ENCODE measurements around the gene BCL11B.
"Not testable (repeated sequence)": the region's sequence is repeated elsewhere in the genome, so short reads cannot be mapped to it uniquely, and the experiment has no call there.

Gene BCL11B

DNA sequence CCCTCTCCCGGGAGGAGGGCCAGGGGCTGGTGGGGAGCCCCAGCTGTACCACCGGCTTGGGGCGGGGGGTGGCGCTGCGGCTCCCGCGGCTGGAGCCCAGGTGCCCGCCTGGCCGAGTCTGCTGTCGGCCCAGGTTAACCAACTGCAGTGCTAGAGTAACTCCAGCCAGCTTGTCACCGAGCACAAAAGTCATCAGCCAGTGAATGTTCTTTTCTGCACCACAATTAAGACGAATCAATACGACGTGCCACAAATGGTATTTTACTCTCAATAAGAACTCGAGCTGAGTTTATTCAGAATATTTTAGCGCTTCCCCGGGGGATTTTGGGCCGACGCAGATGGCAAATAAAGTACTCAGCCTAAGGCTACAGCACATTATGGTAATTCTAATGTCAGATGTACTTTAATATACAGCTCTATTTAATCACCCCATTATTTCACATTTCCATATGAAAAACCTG lies 83.2 kb downstream of the BCL11B start:
- H3K36me3 ChIP-seq (ENCODE audit: insufficient read depth, low read length): no peaks in the 10 kb centered on the region
- H3K27me3 ChIP-seq (ENCODE audit: insufficient read depth, low read length): 0 out of 2 replicates have a peak, but pooled peaks cover 3% of the 10 kb centered on the region
- no peaks in the 10 kb centered on the region for H3F3A ChIP-seq (ENCODE audit: insufficient read depth, low read length)
- no peak for TF ChIP-seq EZH2 (IDR thresholded peaks at IDR 0.05; ENCODE audit: borderline replicate concordance, low read length)
- TF ChIP-seq, protein P1, sequence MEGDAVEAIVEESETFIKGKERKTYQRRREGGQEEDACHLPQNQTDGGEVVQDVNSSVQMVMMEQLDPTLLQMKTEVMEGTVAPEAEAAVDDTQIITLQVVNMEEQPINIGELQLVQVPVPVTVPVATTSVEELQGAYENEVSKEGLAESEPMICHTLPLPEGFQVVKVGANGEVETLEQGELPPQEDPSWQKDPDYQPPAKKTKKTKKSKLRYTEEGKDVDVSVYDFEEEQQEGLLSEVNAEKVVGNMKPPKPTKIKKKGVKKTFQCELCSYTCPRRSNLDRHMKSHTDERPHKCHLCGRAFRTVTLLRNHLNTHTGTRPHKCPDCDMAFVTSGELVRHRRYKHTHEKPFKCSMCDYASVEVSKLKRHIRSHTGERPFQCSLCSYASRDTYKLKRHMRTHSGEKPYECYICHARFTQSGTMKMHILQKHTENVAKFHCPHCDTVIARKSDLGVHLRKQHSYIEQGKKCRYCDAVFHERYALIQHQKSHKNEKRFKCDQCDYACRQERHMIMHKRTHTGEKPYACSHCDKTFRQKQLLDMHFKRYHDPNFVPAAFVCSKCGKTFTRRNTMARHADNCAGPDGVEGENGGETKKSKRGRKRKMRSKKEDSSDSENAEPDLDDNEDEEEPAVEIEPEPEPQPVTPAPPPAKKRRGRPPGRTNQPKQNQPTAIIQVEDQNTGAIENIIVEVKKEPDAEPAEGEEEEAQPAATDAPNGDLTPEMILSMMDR (IDR thresholded peaks at IDR 0.05; ENCODE audit: low read length): no peak
- no peak overlapping the region for H2AFZ ChIP-seq (ENCODE audit: low read length)
- H3K79me2 ChIP-seq (ENCODE audit: insufficient read depth, low read length): no peaks in the 10 kb centered on the region
- H3K27ac ChIP-seq (ENCODE audit: low read depth, low read length, poor library complexity, severe bottlenecking): no peak overlapping the region
- H3K4me3 ChIP-seq (ENCODE audit: low read depth, low read length, poor library complexity, severe bottlenecking): no peak overlapping the region
- H3K4me1 ChIP-seq (ENCODE audit: insufficient read depth, low read length, severe bottlenecking): no peaks in the 10 kb centered on the region
- H3K9me3 ChIP-seq (ENCODE audit: low read length): no peaks in the 10 kb centered on the region
- no peaks in the 10 kb centered on the region for H4K20me1 ChIP-seq (ENCODE audit: insufficient read depth, low read length)
- H3K9me2 ChIP-seq (ENCODE audit: low read depth, low read length): no peaks in the 10 kb centered on the region
- H3K9ac ChIP-seq (ENCODE audit: low read length): no peak overlapping the region
- no peak overlapping the region for H3K4me2 ChIP-seq (ENCODE audit: low read length)

DNA sequence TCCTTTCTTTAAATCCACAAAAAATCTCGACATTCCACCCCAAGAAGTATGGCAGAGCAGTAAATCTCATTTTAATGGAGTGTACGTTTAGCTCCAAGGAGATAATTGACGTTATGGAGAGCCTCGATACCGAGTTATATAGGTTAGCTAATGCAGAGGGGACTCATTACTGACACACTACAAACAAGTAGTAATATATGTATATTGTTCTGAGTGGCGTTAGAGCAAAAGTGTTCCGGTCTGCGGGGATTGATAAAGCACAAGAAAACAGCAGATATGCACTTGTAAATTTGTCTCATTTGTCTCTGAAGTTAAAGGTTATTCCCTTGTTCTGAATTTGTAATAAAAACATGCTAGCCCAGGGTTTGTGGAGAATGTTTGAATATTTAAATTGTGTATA lies 84.1 kb downstream of the BCL11B start:
- Histone ChIP-seq H3K4me1 (ENCODE audit: insufficient read depth, low read length, severe bottlenecking) (no peaks in the 10 kb centered on the region), H3K27ac (ENCODE audit: low read depth, low read length, poor library complexity, severe bottlenecking) (no peak overlapping the region), H3K9me3 (ENCODE audit: low read length) (no peaks in the 10 kb centered on the region), H2AFZ (ENCODE audit: low read length) (no peak overlapping the region), H3K79me2 (ENCODE audit: insufficient read depth, low read length) (no peaks in the 10 kb centered on the region), H4K20me1 (ENCODE audit: insufficient read depth, low read length) (no peaks in the 10 kb centered on the region), H3K4me3 (ENCODE audit: low read depth, low read length, poor library complexity, severe bottlenecking) (no peak overlapping the region), H3K9me2 (ENCODE audit: low read depth, low read length) (no peaks in the 10 kb centered on the region), H3K9ac (ENCODE audit: low read length) (no peak overlapping the region), H3K27me3 (ENCODE audit: insufficient read depth, low read length) (0 out of 2 replicates have a peak, but pooled peaks cover 3% of the 10 kb centered on the region), H3F3A (ENCODE audit: insufficient read depth, low read length) (no peaks in the 10 kb centered on the region), H3K36me3 (ENCODE audit: insufficient read depth, low read length) (no peaks in the 10 kb centered on the region), H3K4me2 (ENCODE audit: low read length) (no peak overlapping the region)
- TF ChIP-seq, protein P1 (IDR thresholded peaks at IDR 0.05; ENCODE audit: low read length): no peak
- TF ChIP-seq EZH2 (IDR thresholded peaks at IDR 0.05; ENCODE audit: borderline replicate concordance, low read length): no peak

DNA sequence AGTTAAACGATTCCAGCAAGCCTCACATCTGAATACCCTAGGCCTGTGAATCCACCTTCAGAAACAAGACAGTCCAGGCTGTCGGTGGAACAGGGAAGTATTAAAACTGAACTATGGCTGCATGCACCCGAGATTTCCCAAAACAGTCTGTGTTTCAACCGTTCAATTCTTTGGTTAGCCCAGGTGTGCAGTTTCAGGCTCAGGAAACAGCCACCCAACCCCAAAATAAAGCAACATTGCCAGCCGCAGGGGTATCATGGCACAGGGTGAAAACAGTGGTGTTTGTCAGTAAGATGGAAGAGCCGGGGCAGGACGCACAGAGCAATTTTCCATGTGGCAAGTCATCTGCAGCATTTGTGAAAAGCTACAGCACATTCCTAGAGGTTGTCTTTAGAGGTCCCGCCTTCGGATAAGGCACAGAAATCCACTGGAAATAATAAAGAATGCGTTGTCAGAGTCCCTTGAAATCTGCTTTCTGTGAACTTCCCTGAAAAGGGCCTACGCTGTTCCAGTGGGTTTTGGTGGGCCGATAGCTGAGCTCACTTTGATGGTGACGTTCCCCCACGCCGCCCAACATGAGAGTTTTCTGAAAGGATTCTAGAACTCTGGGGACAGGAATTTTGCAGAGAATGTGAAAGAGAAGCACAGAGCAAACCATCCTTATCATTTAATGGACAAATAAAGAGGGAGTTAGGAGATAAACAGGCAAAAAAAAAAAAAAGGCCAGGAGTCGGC lies 84.9 kb downstream of the BCL11B start:
- Histone ChIP-seq H3K79me2 (ENCODE audit: insufficient read depth, low read length) (no peaks in the 10 kb centered on the region), H3K36me3 (ENCODE audit: insufficient read depth, low read length) (no peaks in the 10 kb centered on the region), H3K4me2 (ENCODE audit: low read length) (no peak overlapping the region), H3K4me3 (ENCODE audit: low read depth, low read length, poor library complexity, severe bottlenecking) (no peak overlapping the region), H4K20me1 (ENCODE audit: insufficient read depth, low read length) (no peaks in the 10 kb centered on the region), H3K27me3 (ENCODE audit: insufficient read depth, low read length) (0 out of 2 replicates have a peak, but pooled peaks cover 7% of the 10 kb centered on the region), H3K9ac (ENCODE audit: low read length) (no peak overlapping the region), H2AFZ (ENCODE audit: low read length) (no peak overlapping the region), H3K4me1 (ENCODE audit: insufficient read depth, low read length, severe bottlenecking) (no peaks in the 10 kb centered on the region), H3K9me3 (ENCODE audit: low read length) (no peaks in the 10 kb centered on the region), H3K9me2 (ENCODE audit: low read depth, low read length) (no peaks in the 10 kb centered on the region), H3F3A (ENCODE audit: insufficient read depth, low read length) (no peaks in the 10 kb centered on the region), H3K27ac (ENCODE audit: low read depth, low read length, poor library complexity, severe bottlenecking) (no peak overlapping the region)
- TF ChIP-seq EZH2 (IDR thresholded peaks at IDR 0.05; ENCODE audit: borderline replicate concordance, low read length): no peak
- TF ChIP-seq, protein P1 (IDR thresholded peaks at IDR 0.05; ENCODE audit: low read length): no peak

DNA sequence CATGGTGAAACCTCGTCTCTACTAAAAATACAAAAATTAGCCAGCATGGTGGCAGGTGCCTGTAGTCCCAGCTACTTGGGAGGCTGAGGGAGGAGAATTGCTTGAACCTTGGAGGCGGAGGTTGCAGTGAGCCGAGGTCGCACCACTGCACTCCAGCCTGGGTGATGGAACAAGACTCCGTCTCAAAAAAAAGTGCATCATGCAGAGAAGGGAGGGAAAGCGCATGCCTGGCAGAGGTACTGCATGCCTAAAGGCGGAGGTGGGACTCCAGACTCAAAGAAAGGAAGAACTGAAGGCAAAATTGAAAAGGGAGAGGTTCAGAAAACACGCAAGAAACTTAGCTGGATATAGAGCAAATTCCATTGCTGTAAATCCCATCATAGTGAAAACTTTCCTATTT lies 85.7 kb downstream of the BCL11B start:
- H3K27me3 ChIP-seq (ENCODE audit: insufficient read depth, low read length); H3K36me3 ChIP-seq (ENCODE audit: insufficient read depth, low read length); H3K4me3 ChIP-seq (ENCODE audit: low read depth, low read length, poor library complexity, severe bottlenecking); H3F3A ChIP-seq (ENCODE audit: insufficient read depth, low read length); H3K79me2 ChIP-seq (ENCODE audit: insufficient read depth, low read length); H4K20me1 ChIP-seq (ENCODE audit: insufficient read depth, low read length); H3K4me1 ChIP-seq (ENCODE audit: insufficient read depth, low read length, severe bottlenecking); H3K9me3 ChIP-seq (ENCODE audit: low read length); H3K9me2 ChIP-seq (ENCODE audit: low read depth, low read length); H3K27ac ChIP-seq (ENCODE audit: low read depth, low read length, poor library complexity, severe bottlenecking); H3K9ac ChIP-seq (ENCODE audit: low read length); H2AFZ ChIP-seq (ENCODE audit: low read length); H3K4me2 ChIP-seq (ENCODE audit: low read length): not testable (repeated sequence)
